SH-SY5Y (cell line): ENCODE measurements around the gene GOLGA6L25.
"Not testable (repeated sequence)": the region's sequence is repeated elsewhere in the genome, so short reads cannot be mapped to it uniquely, and the experiment has no call there.

Source experiments
- GATA2 ChIP-seq: IDR thresholded peaks from 2 replicates; pipeline ENCODE4 v1.6.1; 2011; ENCODE audit warnings: mild to moderate bottlenecking, low read depth, low read length
- GATA3 ChIP-seq: IDR thresholded peaks from 2 replicates; pipeline ENCODE4 v1.6.1; 2011; ENCODE audit warnings: low read depth, mild to moderate bottlenecking, low read length, moderate library complexity

DNA sequence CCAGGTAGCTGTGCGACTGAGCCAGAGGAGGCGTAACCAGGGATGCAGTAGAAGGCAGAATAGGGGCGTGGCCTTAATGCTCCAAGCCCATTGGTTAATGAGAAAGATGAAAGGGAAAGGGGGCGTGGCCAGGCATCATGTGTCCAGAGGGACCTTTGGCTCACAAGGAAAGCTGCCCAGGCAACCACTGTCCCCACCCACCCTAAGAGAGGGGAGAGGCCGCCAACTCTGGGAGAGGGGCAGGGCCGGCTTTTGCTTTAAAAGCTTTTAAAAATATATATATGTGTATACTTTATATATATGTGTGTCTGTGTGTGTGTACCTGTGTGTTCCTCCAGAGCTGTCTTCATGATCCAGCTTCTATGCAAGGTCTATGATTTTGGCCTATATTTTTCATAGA, 20.4 kb upstream of the GOLGA6L25 start, which contains the start of gene GOLGA8G:
- not testable (repeated sequence) for TF ChIP-seq GATA2, GATA3
